ENCODE results near the gene ABLIM3.

The ABLIM3 gene

DNA sequence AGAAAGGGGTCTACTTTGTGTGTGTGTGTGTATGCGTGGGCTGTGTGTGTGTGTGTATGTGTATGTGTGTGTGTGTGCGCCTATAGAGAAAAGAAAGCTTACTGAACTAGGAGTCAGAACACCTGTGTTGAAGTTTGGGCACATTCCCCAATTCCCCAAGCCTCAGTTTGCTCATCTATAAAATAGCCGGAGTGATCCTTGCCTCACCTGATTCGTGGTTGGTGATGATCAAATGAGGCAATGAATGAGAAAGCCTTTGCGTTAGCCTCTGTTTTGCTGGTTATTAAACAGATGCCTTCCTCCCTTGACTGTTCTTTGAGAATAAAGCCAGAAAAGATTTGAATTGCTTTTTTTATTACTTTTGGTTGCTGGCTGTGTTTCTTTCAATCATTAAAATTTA, 20.6 kb downstream of the ABLIM3 start:
- no peaks in the 10 kb centered on the region for H3K79me2 ChIP-seq (ENCODE audit: insufficient read depth, low read depth)

GRCh38 chr5:149162401-149163084, 21.2 kb downstream of the ABLIM3 start:
- Histone ChIP-seq H3K4me2 (no peak overlapping the region), H3K4me1 (ENCODE audit: low read depth, poor library complexity, severe bottlenecking) (no peaks in the 10 kb centered on the region), H2AFZ (ENCODE audit: low read depth) (no peak overlapping the region), H3K79me2 (ENCODE audit: insufficient read depth, low read depth) (no peaks in the 10 kb centered on the region), H3K36me3 (ENCODE audit: insufficient read depth) (no peaks in the 10 kb centered on the region), H3K4me3 (IDR thresholded peaks at IDR 0.05; ENCODE audit: insufficient read depth, low read depth, low read length) (no peak overlapping the region), H3K27ac (no peak overlapping the region), H3K27me3 (ENCODE audit: insufficient read depth, low read depth) (no peaks in the 10 kb centered on the region), H3K9ac (no peak overlapping the region), H4K20me1 (ENCODE audit: insufficient read depth) (no peaks in the 10 kb centered on the region)
- TF ChIP-seq, protein P1, sequence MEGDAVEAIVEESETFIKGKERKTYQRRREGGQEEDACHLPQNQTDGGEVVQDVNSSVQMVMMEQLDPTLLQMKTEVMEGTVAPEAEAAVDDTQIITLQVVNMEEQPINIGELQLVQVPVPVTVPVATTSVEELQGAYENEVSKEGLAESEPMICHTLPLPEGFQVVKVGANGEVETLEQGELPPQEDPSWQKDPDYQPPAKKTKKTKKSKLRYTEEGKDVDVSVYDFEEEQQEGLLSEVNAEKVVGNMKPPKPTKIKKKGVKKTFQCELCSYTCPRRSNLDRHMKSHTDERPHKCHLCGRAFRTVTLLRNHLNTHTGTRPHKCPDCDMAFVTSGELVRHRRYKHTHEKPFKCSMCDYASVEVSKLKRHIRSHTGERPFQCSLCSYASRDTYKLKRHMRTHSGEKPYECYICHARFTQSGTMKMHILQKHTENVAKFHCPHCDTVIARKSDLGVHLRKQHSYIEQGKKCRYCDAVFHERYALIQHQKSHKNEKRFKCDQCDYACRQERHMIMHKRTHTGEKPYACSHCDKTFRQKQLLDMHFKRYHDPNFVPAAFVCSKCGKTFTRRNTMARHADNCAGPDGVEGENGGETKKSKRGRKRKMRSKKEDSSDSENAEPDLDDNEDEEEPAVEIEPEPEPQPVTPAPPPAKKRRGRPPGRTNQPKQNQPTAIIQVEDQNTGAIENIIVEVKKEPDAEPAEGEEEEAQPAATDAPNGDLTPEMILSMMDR (conservative IDR thresholded peaks at IDR 0.05; ENCODE audit: low read depth, low read length): no peak

More for the DNA sequence above, 20.6 kb downstream of the ABLIM3 start:
- no peaks in the 10 kb centered on the region for H3K27me3 ChIP-seq (ENCODE audit: insufficient read depth, low read depth)
- H3K4me2 ChIP-seq: no peak overlapping the region
- H3K27ac ChIP-seq: no peak overlapping the region
- no peaks in the 10 kb centered on the region for H3K4me1 ChIP-seq (ENCODE audit: low read depth, poor library complexity, severe bottlenecking)
- H3K4me3 ChIP-seq (IDR thresholded peaks at IDR 0.05; ENCODE audit: insufficient read depth, low read depth, low read length): no peak overlapping the region
- no peak overlapping the region for H3K9ac ChIP-seq
- no peak overlapping the region for H2AFZ ChIP-seq (ENCODE audit: low read depth)
- TF ChIP-seq, protein P1 (conservative IDR thresholded peaks at IDR 0.05; ENCODE audit: low read depth, low read length): no peak
- H3K36me3 ChIP-seq (ENCODE audit: insufficient read depth): no peaks in the 10 kb centered on the region
- H4K20me1 ChIP-seq (ENCODE audit: insufficient read depth): no peaks in the 10 kb centered on the region

GRCh38 chr5:149164731-149165130, 23.4 kb downstream of the ABLIM3 start:
- no peaks in the 10 kb centered on the region for H3K4me1 ChIP-seq (ENCODE audit: low read depth, poor library complexity, severe bottlenecking)
- no peak overlapping the region for H2AFZ ChIP-seq (ENCODE audit: low read depth)
- no peak overlapping the region for H3K27ac ChIP-seq
- H4K20me1 ChIP-seq (ENCODE audit: insufficient read depth): no peaks in the 10 kb centered on the region
- no peak overlapping the region for H3K4me2 ChIP-seq
- H3K9ac ChIP-seq: no peak overlapping the region
- H3K4me3 ChIP-seq (IDR thresholded peaks at IDR 0.05; ENCODE audit: insufficient read depth, low read depth, low read length): no peak overlapping the region
- no peaks in the 10 kb centered on the region for H3K79me2 ChIP-seq (ENCODE audit: insufficient read depth, low read depth)
- TF ChIP-seq, protein P1 (conservative IDR thresholded peaks at IDR 0.05; ENCODE audit: low read depth, low read length): no peak
- no peaks in the 10 kb centered on the region for H3K36me3 ChIP-seq (ENCODE audit: insufficient read depth)
- H3K27me3 ChIP-seq (ENCODE audit: insufficient read depth, low read depth): no peaks in the 10 kb centered on the region

- H3K27ac ChIP-seq: no peak overlapping the region
- no peaks in the 10 kb centered on the region for H3K36me3 ChIP-seq (ENCODE audit: insufficient read depth)
- H3K4me2 ChIP-seq: no peak overlapping the region
- H3K79me2 ChIP-seq (ENCODE audit: insufficient read depth, low read depth): no peaks in the 10 kb centered on the region
- no peaks in the 10 kb centered on the region for H3K27me3 ChIP-seq (ENCODE audit: insufficient read depth, low read depth)
- H3K9ac ChIP-seq: no peak overlapping the region
- TF ChIP-seq, protein P1 (conservative IDR thresholded peaks at IDR 0.05; ENCODE audit: low read depth, low read length): no peak
- H4K20me1 ChIP-seq (ENCODE audit: insufficient read depth): no peaks in the 10 kb centered on the region
- no peaks in the 10 kb centered on the region for H3K4me1 ChIP-seq (ENCODE audit: low read depth, poor library complexity, severe bottlenecking)
- H3K4me3 ChIP-seq (IDR thresholded peaks at IDR 0.05; ENCODE audit: insufficient read depth, low read depth, low read length): no peak overlapping the region
- H2AFZ ChIP-seq (ENCODE audit: low read depth): no peak overlapping the region
Observed at GRCh38 chr5:149166128-149166527, 24.8 kb downstream of the ABLIM3 start.

Data from KMS-11 (cell line).